GM19099 (cell line): ENCODE data around the gene METTL15.

Experiments used
- POLR2A ChIP-seq: IDR thresholded peaks from 3 replicates; pipeline ENCODE4 v1.6.1; 2011; ENCODE audit warnings: low read depth; ENCODE audit not compliant: insufficient read length; ENCODE audit errors: extremely low read depth

METTL15 gene

GRCh38 chr11:28338371-28338770 lies 230.2 kb downstream of the METTL15 start:
- TF ChIP-seq POLR2A = no peak

GRCh38 chr11:28339488-28339887 lies 231.3 kb downstream of the METTL15 start:
- no peak for TF ChIP-seq POLR2A

- TF ChIP-seq POLR2A = no peak
Measured at GRCh38 chr11:28342716-28343115, 234.5 kb downstream of the METTL15 start.

GRCh38 chr11:28343304-28344233 lies 235.4 kb downstream of the METTL15 start:
- TF ChIP-seq POLR2A = no peak

GRCh38 chr11:28346209-28346608 lies 238.0 kb downstream of the METTL15 start:
- TF ChIP-seq POLR2A = no peak

GRCh38 chr11:28346721-28347120 lies 238.5 kb downstream of the METTL15 start:
- TF ChIP-seq POLR2A = no peak

- TF ChIP-seq POLR2A = no peak
Measured at GRCh38 chr11:28347371-28347770, 239.2 kb downstream of the METTL15 start.

GRCh38 chr11:28350216-28350615 lies 242.0 kb downstream of the METTL15 start:
- no peak for TF ChIP-seq POLR2A

- TF ChIP-seq POLR2A = no peak
Measured at GRCh38 chr11:28353991-28354390, 245.8 kb downstream of the METTL15 start.

- TF ChIP-seq POLR2A = no peak
Measured at GRCh38 chr11:28366549-28367346, 258.6 kb downstream of the METTL15 start.
